Right kidney (tissue), 1 donor: Measurements from ENCODE around the gene KIRREL1.
A peak's percentile ranks its signal among the peaks of the same experiment; 100 is the strongest.

ENCODE experiments used
- DNase-seq: peaks from one replicate; pipeline ENCODE4 v3.0.0-alpha.2; 2016

The KIRREL1 gene

GRCh38 chr1:158071138-158071537, 77.7 kb downstream of the KIRREL1 start:
- DNase-seq: no peak

GRCh38 chr1:158075078-158075477, 81.6 kb downstream of the KIRREL1 start:
- peak; percentile 49 for DNase-seq

DNA sequence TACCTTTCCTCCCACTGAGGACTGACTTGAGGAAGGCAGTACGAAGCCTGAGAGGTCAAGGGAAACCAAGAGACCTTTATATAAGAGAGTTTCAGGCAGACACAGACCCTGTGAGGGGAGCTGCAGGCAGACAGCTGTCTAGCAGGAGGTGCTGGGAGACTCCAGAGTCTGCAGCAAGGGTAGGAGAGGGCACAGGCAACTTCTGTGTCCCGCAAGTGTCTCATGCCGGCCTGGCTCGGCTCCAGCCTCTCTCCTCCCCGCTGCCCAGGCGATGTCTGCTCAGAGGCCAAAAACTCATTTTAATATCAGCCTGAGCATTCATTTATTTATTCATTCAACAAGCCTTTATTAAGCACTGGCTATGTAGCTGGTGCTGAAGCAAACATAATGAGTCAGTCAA, 83.0 kb downstream of the KIRREL1 start:
- no peak for DNase-seq

DNA sequence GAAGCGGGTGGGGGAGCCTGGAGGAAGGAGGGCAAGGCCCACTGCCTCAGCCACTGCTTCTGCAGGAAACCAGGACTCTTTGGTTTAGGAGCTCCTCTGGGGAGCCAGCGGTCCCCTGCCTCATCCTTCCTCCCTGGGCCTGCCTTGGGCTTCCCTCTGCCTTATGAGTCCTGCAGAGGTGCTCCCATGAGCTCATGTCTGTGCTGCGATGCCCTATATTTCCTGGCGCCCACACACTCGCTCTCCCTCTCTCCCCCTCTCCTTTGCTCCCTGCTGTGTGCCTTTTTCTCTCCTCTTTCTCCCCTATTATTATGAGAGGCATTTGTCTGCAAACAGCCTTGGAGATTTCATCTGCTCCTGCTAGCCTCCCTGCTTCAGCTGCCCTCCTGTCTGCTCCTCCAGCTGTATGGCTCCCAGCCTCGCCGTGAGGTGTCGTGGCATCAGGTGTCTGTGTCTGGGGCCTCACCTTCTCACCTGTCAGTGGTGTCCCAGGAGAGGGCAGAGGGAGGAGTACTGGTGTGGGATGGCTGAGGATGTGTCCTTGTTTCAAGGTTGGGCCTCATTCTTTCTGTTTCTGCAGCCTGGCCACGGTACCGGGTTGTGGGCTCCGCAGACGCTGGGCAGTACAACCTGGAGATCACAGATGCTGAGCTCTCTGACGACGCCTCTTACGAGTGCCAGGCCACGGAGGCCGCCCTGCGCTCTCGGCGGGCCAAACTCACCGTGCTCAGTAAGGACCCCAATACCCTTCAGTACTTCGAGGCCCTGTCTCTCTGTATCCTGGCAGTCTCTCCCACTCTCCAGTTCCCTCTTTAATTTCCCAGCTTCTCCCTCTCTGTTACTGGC, 84.2 kb downstream of the KIRREL1 start:
- DNase-seq: no peak

DNA sequence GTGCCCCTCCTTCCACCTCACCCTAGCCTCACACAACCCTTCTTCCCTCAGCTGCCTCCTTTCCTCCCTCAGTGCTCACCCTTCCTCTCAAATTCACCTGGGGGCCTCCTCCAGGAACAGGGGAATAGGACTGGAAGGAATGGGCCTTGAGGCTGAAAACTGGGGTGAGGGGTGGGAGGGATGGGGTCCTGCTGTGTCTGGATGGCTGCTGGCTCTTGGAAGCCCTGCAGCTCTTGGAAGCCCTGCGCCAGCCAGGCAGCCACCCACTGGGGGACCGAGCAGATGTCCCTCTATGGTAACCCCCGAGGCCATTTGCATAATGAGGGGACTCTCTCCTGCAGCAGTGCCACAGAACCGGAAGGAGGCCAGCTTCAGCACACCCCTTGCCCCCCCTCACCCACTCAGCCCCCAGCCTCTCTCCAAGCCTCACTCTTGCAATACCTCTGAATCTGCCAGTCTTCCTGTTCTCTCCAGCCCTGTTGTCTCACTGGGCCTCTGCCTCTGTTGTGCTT, 85.2 kb downstream of the KIRREL1 start:
- no peak for DNase-seq

- DNase-seq: no peak
Measured at GRCh38 chr1:158080066-158080465, 86.6 kb downstream of the KIRREL1 start.

- DNase-seq: no peak
Measured at GRCh38 chr1:158084336-158084735, 90.9 kb downstream of the KIRREL1 start.

GRCh38 chr1:158084747-158085146, 91.3 kb downstream of the KIRREL1 start:
- no peak for DNase-seq

- peak; percentile 68 for DNase-seq
Measured at GRCh38 chr1:158087320-158087927, 94.0 kb downstream of the KIRREL1 start.

GRCh38 chr1:158089476-158089875, 96.0 kb downstream of the KIRREL1 start:
- DNase-seq: no peak

GRCh38 chr1:158089925-158090637, 96.6 kb downstream of the KIRREL1 start:
- peak; percentile 41 for DNase-seq

- no peak for DNase-seq
Measured at GRCh38 chr1:158093376-158093775, 99.9 kb downstream of the KIRREL1 start.

DNA sequence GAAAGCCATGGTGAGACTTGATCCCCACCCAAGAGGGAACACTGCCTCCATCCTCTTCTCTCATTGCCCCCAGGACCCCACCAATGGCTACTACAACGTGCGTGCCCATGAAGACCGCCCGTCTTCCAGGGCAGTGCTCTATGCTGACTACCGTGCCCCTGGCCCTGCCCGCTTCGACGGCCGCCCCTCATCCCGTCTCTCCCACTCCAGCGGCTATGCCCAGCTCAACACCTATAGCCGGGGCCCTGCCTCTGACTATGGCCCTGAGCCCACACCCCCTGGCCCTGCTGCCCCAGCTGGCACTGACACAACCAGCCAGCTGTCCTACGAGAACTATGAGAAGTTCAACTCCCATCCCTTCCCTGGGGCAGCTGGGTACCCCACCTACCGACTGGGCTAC, 101.1 kb downstream of the KIRREL1 start:
- DNase-seq: no peak

GRCh38 chr1:158095737-158096335, 102.4 kb downstream of the KIRREL1 start:
- no peak for DNase-seq

DNA sequence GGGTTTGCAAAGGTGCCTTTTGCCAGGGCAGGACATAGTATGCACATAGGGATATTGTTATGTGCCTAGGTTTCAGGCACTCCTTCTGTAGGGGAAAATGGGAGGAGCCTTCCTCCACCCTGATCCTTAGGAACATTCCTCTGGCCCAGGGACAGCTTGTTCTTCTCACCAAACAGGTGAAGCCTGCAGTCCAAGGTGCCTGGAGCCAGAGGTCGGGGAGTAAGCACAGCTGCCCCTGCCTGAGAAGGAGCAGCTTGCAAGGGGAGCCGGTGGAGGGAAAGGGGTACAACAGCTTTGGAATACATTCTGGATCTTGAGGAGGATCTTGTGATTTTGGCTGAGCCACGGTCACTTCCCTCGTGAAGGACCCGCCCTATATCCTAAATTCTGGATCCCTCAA, 104.8 kb downstream of the KIRREL1 start:
- DNase-seq: no peak

- DNase-seq: no peak
Measured at GRCh38 chr1:158099185-158099584, 105.7 kb downstream of the KIRREL1 start.

DNA sequence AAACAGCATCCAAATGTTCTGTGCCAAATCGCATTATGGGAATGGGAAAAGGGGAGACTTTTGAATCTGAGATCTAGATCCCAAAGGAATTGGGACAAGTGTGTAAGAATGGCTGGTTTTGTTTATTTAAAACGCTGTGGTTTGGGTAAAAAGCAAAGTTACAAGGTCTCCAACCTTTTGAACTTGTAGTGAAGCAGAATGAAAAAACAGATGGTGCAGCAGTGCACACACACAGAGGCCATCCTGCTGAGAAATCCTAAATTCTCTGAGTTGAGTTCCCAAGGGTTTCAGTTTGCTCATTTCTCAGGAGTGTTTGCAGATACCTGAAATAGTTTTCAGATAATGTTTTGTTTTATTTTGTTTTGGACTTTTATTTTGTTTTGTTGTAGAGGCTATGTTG, 107.1 kb downstream of the KIRREL1 start:
- no peak for DNase-seq

DNA sequence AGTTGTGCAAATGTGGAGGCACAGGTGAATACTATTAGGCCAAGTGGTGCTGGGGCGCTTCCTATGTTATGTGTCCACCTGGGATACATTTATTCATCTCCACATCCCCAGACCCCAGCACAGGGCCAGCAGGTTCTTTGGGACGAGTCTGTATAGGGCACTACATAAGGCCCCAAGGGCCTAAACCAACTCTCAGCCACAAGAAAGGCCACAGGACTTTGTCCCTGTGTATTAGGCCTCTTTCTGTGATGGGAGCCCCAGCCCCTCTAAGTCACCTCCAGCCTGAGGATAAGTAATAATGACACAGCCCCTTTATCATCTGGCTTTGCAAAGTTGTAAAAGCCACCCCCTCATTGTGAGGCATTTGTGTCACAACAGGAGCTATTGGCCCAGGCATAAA, 108.0 kb downstream of the KIRREL1 start:
- no peak for DNase-seq

DNA sequence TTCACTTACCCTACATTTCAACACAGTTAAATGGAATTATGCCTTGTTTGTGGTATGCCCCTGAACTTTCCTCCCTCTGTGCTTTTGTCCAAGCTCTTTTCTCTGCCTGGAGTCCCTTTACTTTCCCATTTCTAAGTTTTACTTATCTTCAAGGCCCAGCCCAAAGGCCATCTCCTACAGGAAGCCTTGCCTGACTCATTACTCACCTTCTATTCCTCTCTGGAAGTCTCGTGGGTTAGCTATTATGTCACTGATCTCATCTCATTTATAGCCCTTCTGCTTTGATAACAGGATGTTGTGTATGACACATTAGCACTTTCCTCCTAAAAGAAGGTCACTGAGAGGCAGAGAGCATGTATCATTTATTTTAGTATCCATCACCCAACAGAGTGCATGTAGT, 108.5 kb downstream of the KIRREL1 start:
- no peak for DNase-seq

DNA sequence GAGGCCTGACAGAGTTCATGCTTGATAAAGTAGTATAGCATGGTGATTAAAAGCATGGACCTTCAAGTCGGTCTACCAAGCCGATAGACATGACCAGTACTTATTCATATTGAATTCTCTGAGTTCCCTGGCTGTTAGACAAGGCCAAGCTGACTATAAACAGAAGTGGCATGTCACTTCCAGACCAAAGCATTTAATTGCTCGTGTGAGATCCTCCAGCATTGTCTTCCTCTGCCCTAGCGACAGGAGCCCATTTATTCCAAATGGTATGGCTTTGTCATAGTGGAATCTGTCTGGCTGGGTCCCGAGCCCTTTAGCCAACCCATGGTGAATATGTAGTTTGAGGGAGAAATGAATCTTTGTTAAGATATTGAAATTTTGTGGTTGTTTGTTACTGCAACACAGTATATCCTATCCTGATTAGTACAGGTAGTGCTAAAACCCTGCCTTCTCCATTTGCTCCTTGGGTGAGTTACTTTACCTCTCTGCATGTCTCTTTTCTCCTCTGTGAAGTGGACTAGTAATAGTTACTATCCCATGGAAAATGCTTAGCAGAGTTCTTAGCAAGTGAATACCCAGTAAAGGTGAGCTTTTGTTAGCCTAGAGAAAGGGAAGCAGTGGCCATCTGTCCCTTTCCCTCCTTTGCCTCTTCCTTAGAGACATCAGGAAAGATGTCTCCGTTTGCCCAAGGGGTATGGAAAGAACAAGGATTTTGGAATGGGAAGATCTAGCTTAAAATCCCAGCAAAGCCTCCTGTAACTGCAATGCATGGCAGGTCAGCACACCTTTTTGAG, 109.6 kb downstream of the KIRREL1 start:
- no peak for DNase-seq

- DNase-seq: no peak
Measured at GRCh38 chr1:158103861-158104522, 110.5 kb downstream of the KIRREL1 start.
